Activated CD4-positive, alpha-beta T cell treated with anti-CD3 and anti-CD28 coated beads, Interleukin-2, amount 50 U/mL, for 1 hour (primary cell): ENCODE data around the gene TLR10.

Experiments used
- DNase-seq: peaks from one replicate; pipeline ENCODE4 v3.0.0-alpha.2; 2020

TLR10 gene

DNA sequence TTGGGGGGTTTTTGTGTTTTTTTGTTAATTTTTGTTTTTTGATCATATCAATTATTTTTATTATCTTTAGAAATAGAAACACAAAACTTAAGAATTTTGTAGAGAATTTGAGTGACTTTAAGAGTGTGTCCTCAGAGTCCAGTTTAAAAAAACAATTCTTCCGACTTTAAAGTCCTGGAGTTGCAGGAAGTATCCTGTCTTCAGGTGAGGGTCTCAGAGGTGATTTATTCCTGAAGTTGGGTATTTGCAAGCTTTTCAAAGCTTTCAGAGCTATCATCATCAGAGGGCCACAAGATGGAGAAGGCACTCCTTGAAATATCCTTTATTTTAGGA is 23.0 kb downstream of the TLR10 start:
- no peak for DNase-seq

GRCh38 chr4:38759113-38759789 is 23.5 kb downstream of the TLR10 start:
- peak; percentile 61 for DNase-seq

DNA sequence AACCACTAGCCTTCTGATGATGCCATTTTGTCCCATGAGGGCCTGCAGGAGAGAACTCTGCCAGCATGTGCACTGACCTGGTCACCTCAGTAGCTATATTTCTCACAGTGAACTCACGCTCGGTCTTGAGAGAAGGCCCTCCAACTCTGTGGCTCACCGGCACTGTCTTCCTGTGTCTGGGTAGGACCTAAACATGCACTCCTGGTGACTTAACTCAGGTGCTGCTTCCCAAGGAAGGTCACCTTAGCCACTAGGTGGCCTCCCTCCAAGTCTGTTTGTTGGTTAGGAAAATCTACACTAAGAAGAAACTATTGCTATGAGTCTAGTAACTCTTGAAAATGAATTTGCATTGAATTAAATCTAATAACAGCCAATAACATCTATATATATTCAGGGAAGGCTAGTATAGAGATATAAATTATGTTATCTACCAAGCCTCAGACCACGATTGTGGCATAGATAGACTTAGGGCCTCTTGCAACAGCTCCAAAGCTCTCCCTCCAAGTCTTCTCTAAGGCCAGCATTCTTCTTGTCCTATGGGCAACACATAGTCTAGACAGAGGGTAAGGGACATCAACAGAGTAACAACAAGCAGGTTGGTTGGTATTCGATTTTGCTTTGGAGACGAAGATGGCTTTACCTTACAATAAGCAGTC is 24.7 kb downstream of the TLR10 start:
- no peak for DNase-seq

- DNase-seq: no peak
Observed at GRCh38 chr4:38752941-38753806, 29.6 kb downstream of the TLR10 start.

GRCh38 chr4:38752372-38752940 is 30.3 kb downstream of the TLR10 start:
- no peak for DNase-seq

- DNase-seq: no peak
Observed at GRCh38 chr4:38751341-38752010, 31.3 kb downstream of the TLR10 start.

DNA sequence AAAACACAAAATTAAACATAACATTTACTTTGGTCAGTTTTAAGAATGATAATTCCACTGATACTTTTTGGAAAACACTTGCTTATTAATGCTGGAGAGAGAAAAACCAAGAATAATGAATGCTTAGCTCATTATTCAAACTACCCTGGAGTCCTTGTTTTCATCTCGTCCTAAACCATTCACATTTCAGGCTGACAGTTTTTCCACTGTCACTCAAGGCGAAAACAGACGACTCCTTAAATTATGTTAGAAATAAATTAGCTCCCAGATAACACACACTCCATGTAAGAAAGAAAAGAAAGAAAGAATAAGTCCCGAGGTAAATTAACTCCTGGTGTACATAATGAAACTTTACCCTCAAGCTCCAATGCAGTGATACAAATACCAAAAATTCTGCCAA is 33.5 kb downstream of the TLR10 start:
- no peak for DNase-seq

DNA sequence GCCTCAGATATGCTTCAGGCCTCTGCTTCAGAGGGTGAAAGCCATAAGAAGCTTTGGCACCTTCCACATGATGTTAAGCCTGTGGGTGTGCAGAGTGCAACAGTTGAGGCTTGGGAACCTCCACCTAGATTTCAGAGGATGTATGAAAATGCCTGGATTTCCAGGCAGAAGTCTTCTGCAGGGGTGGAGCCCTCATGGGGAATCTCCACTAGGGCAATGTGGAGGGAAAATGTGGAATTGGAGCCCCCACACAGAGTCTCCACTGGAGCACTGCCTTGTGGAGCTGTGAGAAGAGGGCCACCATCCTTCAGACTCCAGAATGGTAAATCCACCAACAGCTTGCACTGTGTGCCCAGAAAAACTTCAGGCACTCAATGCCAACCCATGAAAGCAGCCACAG is 35.2 kb downstream of the TLR10 start:
- DNase-seq: no peak

DNA sequence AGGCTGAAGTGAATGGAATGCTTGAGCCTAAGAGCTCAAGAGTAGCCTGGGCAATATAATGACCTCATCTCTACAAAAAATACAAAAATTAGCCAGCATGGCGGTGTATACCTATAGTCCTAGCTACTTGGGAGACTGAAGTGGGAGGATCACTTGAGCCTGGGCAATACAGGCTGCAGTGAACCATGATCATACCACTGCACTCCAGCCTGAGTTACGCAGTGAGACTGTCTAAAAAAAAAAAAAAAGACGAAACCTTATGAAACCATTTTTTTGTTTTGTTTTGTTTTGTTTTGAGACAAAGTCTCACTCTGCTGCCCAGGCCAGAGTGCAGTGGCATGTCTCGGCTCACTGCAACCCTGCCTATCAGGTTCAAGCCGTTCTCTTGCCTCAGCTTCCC is 36.9 kb downstream of the TLR10 start:
- no peak for DNase-seq

DNA sequence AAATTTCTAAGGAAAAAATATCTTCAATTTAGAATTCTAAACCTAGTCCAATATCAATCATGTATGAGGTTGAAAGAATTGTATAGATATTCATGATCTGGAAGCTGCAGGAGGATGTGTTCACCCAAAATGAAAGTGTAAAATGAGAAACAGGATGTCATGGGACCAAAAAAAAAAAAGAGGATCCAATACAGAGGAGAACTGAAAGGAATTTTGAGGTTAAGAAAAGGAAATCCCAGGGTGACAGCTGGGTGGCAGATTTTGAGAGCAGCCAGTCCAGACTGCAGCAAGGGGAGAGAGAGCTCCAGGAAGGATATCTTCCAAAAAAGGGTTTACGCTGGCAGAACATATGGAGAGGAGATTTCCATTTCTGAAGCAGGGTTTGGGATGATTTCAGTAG is 38.9 kb downstream of the TLR10 start:
- DNase-seq: no peak

GRCh38 chr4:38740303-38740702 is 42.5 kb downstream of the TLR10 start:
- no peak for DNase-seq

GRCh38 chr4:38738940-38739803 is 43.6 kb downstream of the TLR10 start:
- DNase-seq: no peak

- no peak for DNase-seq
Observed at GRCh38 chr4:38735870-38736269, 46.9 kb downstream of the TLR10 start.

- no peak for DNase-seq
Observed at GRCh38 chr4:38734911-38735310, 47.9 kb downstream of the TLR10 start.

DNA sequence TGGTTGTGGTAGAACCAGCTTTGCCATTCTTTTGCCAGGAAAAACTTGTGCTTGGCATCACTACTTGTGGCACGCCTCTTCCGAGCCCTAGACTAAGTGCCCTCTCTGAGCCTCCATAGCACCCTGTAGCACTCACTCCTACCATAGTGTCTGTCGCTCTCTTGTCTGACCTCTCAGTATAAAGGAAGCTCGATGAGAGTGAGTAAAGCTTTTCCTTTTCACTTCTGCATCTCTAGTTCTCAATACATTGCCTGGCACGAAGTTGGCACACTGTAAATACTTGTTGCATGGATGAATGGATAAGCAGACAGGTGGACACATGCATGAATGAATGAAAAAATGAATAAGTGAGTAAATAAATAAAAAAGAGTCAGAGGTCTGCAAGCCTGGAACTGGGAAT is 48.3 kb downstream of the TLR10 start:
- DNase-seq: no peak

DNA sequence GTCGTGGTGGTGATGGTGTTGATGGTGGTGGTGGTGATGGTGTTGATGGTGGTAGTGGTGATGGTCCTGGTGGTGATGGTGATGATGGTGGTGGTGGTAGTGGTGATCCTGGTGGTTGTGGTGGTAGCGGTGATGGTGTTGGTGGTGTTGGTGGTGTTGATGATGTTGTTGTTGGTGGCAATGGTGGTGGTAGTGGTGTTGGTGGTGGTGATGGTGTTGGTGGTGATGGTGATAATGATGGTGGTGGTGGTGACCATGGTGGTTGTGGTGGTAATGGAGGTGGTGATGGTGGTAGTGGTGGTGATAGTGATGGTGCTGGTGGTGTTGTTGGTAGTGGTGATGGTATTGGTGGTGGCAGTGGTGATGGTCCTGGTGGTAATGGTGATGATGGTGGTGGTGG is 49.1 kb downstream of the TLR10 start:
- no peak for DNase-seq

DNA sequence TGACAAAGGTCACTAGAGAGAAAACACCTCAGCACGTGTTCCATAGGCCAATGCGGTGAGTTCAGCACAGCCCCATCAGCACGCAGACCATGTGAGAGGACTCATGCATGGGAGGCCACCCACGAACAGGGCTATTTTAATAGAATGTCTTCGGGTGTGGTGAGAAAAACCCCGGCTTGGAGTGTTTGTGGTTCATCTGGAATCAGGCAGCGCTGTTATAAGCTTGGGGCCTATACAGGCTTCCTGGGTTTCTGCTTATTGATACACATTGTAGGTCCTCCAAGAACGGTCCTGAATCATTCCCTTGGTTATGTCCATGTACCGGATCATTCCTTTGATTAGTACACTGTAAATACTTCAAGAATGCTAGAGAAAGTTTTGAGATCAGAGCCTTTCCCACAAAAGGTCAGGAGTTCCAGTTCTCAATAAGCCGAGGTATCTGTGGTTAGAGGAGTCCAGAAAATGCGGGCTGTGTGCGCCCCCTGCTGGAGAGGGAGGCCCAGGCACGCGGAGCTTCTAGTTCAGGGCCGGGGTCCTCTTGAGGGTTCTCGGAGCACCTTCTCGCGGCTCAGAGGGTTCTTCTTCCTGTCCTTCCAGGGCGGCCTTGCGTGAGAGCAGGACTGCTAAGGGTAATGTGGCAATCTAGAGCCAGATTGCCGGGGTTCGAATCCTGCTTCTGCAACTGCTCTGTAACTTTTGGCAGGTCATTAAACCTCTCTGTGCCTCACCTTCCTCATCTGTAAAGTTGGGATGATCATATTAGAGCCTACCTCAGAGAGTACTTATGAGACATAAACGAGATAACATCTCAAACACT is 51.8 kb downstream of the TLR10 start:
- peak; percentile 80 for DNase-seq

DNA sequence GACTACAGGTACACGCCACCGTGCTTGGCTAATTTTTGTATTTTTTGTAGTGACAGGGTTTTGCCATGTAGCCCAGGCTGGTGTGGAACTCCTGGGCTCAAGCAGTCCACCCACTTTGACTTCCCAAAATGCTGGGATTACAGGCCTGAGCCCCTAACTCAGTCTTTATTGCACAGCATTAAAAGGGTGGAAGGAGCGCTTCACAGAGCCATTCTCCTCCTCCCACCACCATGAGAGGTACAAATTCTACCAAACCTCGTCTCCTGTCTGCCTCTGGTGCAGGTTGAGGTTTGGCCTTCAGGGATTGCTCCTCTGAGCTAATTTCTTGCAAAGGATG is 52.3 kb downstream of the TLR10 start:
- DNase-seq: no peak

- no peak for DNase-seq
Observed at GRCh38 chr4:38728631-38729141, 54.1 kb downstream of the TLR10 start.

DNA sequence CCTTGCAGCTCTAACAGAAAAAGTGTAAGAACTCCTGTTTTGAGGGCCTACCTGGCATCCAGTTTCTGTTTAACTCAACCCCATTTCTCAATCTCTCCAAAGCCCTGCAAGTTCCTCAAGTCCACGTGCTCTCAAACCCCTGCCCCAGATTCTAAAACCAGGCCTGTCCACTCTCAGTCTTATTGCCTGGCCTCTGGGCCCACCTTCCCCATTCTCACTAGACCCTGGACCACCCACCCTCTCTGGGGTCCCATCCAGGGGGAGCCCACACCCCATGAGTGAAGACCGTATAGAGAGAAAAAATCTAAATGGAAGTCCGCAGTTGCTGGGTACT is 58.3 kb downstream of the TLR10 start:
- no peak for DNase-seq

GRCh38 chr4:38723726-38724474 is 58.9 kb downstream of the TLR10 start:
- no peak for DNase-seq
